LNCAP (cell line): ENCODE data around the gene TREX2.

Source experiments
- CTCF ChIP-seq: fragments of 450-650 bp; IDR thresholded peaks from 2 replicates; pipeline ENCODE4 v1.5.1; 2017; ENCODE audit warnings: mild to moderate bottlenecking

TREX2 gene

DNA sequence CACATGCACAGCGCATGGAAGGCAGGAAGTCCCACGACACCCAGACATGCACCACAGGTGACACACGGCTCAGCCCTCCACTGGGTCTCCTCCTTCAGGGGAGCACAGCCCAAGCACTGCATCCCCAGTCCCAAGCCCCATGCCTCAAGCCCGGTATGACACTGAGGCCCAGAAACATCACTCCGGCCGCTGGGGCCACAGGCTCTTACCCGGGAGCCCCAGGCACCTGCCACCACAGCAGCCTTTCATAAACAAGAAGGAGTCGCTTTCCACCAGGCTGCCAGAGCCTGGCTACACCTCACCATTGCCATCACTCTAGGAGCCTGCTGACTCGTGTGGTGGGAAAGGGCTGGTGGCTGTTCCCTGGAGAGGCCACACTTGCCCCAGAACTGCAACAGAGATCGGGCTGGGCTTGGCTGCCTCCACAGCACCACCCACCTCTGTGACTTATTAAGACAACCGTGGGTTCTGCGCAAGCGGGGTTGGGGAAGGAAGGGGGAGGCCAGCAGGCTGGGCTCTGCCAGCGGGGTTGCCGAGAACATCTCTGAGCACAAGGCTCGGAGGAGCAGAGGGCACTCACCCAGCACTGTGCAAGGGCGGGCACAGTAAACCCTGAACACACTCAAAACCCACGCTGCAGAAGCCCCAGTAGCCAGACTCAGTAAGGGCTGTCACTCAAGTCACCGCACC lies 20.0 kb upstream of the TREX2 start:
- TF ChIP-seq CTCF = no peak

- TF ChIP-seq CTCF = no peak
These were observed 18.3 kb upstream of the TREX2 start for GRCh38 chrX:153464116-153464515.

DNA sequence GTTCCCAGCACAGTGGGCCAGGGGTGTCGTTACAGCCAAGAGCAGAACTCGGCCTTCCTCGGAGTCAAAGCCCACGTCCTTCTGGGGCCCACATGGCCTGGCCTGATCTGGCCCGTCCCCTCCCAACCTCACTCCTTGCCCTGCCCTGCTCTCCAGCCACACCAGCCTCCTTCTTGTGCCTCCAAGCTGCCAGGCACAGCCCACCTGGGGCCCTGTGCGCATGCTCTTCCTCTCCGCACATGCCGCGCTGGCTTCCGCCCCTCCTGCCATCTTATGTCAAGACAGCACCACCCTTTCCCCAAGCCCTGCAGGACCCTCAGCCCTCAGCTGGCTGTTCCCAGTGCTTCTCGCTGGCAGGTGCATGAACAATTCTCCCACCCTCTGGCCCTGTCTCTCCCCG lies 17.7 kb upstream of the TREX2 start:
- no peak for TF ChIP-seq CTCF

GRCh38 chrX:153463031-153463430 lies 17.2 kb upstream of the TREX2 start:
- no peak for TF ChIP-seq CTCF

GRCh38 chrX:153462291-153462690 lies 16.4 kb upstream of the TREX2 start:
- no peak for TF ChIP-seq CTCF

GRCh38 chrX:153460826-153461225 lies 15.0 kb upstream of the TREX2 start:
- TF ChIP-seq CTCF = peak; percentile 73

- TF ChIP-seq CTCF = no peak
These were observed 14.1 kb upstream of the TREX2 start for GRCh38 chrX:153459986-153460385.

GRCh38 chrX:153458476-153458875 lies 12.6 kb upstream of the TREX2 start:
- TF ChIP-seq CTCF = no peak
